HG03064 (cell line): ENCODE results near the gene SLFNL1.

Experiments
- ATAC-seq: cut with Tn5 transposase; IDR thresholded peaks from one replicate; pipeline ENCODE4 v1.9.1; 2021; ENCODE audit warnings: low read depth; ENCODE audit not compliant: unreplicated experiment

The SLFNL1 gene

GRCh38 chr1:41021526-41022308 is at the start of gene SLFNL1:
TSS of gene SLFNL1 (minus strand) at chr1:41021725. CDS start at chr1:41020660, 1,065 bp downstream.
- ATAC-seq = no peak

- no peak for ATAC-seq
Measured at GRCh38 chr1:41056907-41057306, 35.4 kb upstream of the SLFNL1 start.

- no peak for ATAC-seq
Measured at GRCh38 chr1:41053316-41053715, 31.8 kb upstream of the SLFNL1 start.

GRCh38 chr1:41051022-41051421 is 29.5 kb upstream of the SLFNL1 start:
- no peak for ATAC-seq

- no peak for ATAC-seq
Measured at GRCh38 chr1:41048540-41048939, 27.0 kb upstream of the SLFNL1 start.

GRCh38 chr1:41046347-41046775 is 24.8 kb upstream of the SLFNL1 start:
- no peak for ATAC-seq

GRCh38 chr1:41045740-41046139 is 24.2 kb upstream of the SLFNL1 start:
- ATAC-seq = no peak

GRCh38 chr1:41044187-41044586 is 22.7 kb upstream of the SLFNL1 start:
- ATAC-seq = no peak

GRCh38 chr1:41041614-41042270 is 20.2 kb upstream of the SLFNL1 start:
- ATAC-seq = no peak

GRCh38 chr1:41038110-41038509 is 16.6 kb upstream of the SLFNL1 start:
- no peak for ATAC-seq

GRCh38 chr1:41037116-41037903 is 15.8 kb upstream of the SLFNL1 start:
- ATAC-seq = no peak

- ATAC-seq = no peak
Measured at GRCh38 chr1:41033272-41033671, 11.7 kb upstream of the SLFNL1 start.

GRCh38 chr1:41032147-41032546 is 10.6 kb upstream of the SLFNL1 start:
- no peak for ATAC-seq

GRCh38 chr1:41030872-41031616 is 9.5 kb upstream of the SLFNL1 start:
- no peak for ATAC-seq

GRCh38 chr1:41028034-41028642 is 6.6 kb upstream of the SLFNL1 start:
- ATAC-seq = no peak

GRCh38 chr1:41025979-41026819 is 4.7 kb upstream of the SLFNL1 start:
- ATAC-seq = no peak

- no peak for ATAC-seq
Measured at GRCh38 chr1:41024953-41025352, 3.4 kb upstream of the SLFNL1 start.

- no peak for ATAC-seq
Measured at GRCh38 chr1:41023279-41023990, 1.9 kb upstream of the SLFNL1 start.

- ATAC-seq = no peak
Measured at GRCh38 chr1:41022424-41022823, 899 bp upstream of the SLFNL1 start.
